ENCODE data around the gene DCK. TPM values are rescaled to one million over a fixed set of nuclear protein-coding genes. Genes with fewer than 3 reads are reported as not detected.

Gene DCK
- total RNA-seq, 2 donors from 2014 or later = 4.6 to 7.3 TPM

DNA sequence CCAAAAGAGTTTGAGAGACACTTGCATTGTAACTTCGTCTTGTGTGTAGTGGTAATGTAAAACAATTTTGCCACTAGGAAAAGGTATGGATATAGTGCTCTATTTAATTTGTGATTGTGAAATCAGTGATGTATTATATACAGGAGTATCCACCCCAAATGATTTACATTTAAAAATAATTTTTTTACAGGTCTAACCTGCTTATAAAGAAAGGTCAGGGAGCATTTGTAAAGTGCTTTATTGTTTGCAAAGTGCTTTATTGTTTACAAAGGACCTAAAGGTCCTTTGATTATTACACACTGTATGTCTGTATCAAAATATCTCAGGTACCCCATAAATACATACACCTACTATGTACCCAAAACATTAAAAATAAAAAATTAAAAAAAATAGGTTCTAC is 70.3 kb downstream of the DCK start:
- Histone ChIP-seq H3K4me3 (no peak overlapping the region), H3K9me3 (no peaks in the 10 kb centered on the region), H3K4me1 (peaks cover 30% of the 10 kb centered on the region), H3K27me3 (no peaks in the 10 kb centered on the region), H3K27ac (no peak overlapping the region), H3K36me3 (replicated peaks in 1 of 2; ENCODE audit: insufficient read depth in 1 of 2, low read depth in 2 of 2) (no peaks in the 10 kb centered on the region)
- intact Hi-C loops (cut with DNase I) = no loop called here
- DNase-seq = no peak
- ATAC-seq = no peak
- no peak for TF ChIP-seq POLR2A (IDR thresholded peaks at IDR 0.05)
- TF ChIP-seq, protein P1, sequence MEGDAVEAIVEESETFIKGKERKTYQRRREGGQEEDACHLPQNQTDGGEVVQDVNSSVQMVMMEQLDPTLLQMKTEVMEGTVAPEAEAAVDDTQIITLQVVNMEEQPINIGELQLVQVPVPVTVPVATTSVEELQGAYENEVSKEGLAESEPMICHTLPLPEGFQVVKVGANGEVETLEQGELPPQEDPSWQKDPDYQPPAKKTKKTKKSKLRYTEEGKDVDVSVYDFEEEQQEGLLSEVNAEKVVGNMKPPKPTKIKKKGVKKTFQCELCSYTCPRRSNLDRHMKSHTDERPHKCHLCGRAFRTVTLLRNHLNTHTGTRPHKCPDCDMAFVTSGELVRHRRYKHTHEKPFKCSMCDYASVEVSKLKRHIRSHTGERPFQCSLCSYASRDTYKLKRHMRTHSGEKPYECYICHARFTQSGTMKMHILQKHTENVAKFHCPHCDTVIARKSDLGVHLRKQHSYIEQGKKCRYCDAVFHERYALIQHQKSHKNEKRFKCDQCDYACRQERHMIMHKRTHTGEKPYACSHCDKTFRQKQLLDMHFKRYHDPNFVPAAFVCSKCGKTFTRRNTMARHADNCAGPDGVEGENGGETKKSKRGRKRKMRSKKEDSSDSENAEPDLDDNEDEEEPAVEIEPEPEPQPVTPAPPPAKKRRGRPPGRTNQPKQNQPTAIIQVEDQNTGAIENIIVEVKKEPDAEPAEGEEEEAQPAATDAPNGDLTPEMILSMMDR (IDR thresholded peaks at IDR 0.05) = no peak
- WGBS, 2 donors = 88 to 95% methylated on average over 1 of the region's 1 CpG

DNA sequence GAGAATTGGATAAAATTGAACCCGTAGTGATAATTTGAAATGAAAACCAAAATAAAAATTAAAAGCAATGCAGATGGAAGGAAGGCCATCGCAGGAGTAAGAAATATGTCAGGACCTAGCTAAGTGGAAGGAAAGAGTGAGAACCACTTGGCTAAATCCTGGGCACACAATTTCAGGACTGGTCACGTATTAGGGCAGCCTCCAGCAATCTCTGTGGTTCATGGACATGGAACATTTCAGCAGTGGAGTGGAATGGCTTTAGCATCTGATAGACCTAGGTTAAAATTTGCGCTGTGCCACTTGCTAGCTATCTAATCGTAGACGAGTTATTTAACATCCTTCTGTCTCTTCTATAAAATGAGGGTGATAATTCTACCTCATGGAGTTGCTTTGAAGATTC is 71.1 kb downstream of the DCK start:
- no peaks in the 10 kb centered on the region for H3K27me3 ChIP-seq
- no peaks in the 10 kb centered on the region for H3K9me3 ChIP-seq
- no peak for ATAC-seq
- peaks cover 30% of the 10 kb centered on the region for H3K4me1 ChIP-seq
- DNase-seq = no peak
- H3K36me3 ChIP-seq (replicated peaks in 1 of 2; ENCODE audit: insufficient read depth in 1 of 2, low read depth in 2 of 2) = no peaks in the 10 kb centered on the region
- WGBS, 2 donors = 97 to 98% methylated on average over 6 of the region's 6 CpGs
- no peak overlapping the region for H3K4me3 ChIP-seq
- H3K27ac ChIP-seq = no peak overlapping the region
- intact Hi-C loops (cut with DNase I) = no loop called here
- TF ChIP-seq, protein P1 (IDR thresholded peaks at IDR 0.05) = no peak
- no peak for TF ChIP-seq POLR2A (IDR thresholded peaks at IDR 0.05)

DNA sequence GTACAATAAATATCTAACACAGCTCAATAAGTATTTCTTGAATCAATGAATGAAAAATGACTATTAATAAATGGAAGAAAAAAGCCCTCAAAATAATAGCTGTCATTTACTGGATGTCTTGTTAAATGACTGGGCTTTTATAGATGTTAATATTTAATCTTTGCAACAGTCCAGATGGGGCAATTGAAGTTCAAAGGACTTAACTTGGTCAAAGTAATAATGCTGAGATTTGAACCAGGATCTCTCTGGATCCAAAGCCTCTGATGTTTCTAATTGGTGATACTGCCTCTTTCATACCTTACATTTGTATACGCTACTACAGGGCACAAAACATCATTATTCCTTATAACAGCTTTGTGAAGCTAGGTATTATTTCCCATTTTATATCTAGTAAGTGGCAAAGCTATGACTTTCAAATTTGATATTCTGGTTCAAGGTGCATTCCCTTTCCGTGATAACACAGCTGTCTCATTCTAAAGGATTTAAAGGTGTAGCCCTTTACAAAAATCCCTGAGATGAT is 72.6 kb downstream of the DCK start:
- ATAC-seq (no peak), DNase-seq (no peak)
- no peaks in the 10 kb centered on the region for H3K36me3 ChIP-seq (replicated peaks in 1 of 2; ENCODE audit: insufficient read depth in 1 of 2, low read depth in 2 of 2)
- intact Hi-C loops (cut with DNase I) = no loop called here
- no peak overlapping the region for H3K4me3 ChIP-seq
- H3K27me3 ChIP-seq = no peaks in the 10 kb centered on the region
- TF ChIP-seq, protein P1 (IDR thresholded peaks at IDR 0.05) = no peak
- TF ChIP-seq POLR2A (IDR thresholded peaks at IDR 0.05) = no peak
- H3K27ac ChIP-seq = no peak overlapping the region
- WGBS, 2 donors = 62 to 72% methylated on average over 2 of the region's 2 CpGs
- peaks cover 30% of the 10 kb centered on the region for H3K4me1 ChIP-seq
- H3K9me3 ChIP-seq = no peaks in the 10 kb centered on the region

DNA sequence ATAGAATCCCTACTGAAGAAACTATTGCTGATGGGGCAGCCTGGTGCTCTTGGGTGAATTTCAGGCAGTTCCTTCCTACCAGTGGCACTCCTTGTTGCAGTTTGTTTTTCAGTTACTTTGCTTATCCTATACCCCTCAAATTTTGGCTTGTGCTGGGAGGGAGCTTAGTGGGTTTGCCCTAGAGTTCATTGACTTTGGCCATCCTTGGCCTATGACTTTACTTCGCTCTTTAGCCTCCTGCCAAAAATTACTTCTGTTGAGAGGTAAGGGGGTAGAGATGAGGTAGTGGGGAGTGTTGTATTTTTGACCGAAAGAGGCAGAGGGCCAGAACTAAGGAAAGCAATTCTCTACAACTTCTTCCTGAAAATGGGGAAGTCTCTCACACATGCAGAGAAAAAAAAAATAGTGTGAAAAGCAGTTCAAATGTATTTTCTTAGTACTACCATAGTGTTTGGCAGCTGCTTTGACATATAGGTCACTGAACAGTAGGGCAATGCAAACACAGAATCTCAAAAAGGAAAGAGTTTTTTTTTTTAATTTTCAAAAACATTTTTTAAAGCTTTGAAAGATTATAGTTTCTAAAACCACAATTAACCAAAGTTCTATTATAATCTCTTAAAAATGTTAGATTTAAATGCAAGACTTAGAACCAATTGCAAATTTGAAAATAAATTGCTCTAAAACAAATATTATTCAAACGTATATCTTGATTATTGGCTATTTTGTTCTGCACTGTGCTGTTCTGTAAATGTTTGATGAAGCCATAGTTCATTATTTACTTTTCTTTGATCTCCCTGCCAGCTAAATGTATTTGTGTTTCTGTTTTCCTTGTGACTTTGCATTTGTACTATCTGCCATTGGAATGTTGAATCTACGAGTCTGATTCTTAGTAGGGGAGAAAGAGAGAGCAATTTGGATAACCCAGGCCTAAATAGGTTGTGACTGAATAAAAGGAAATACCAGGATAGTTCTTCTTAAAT is 73.6 kb downstream of the DCK start:
- no peak for TF ChIP-seq POLR2A (IDR thresholded peaks at IDR 0.05)
- TF ChIP-seq, protein P1 (IDR thresholded peaks at IDR 0.05) = no peak
- DNase-seq = no peak
- WGBS, 2 donors = 40 to 46% methylated on average over 4 of the region's 4 CpGs
- Histone ChIP-seq H3K9me3 (no peaks in the 10 kb centered on the region), H3K4me3 (no peak overlapping the region), H3K27me3 (no peaks in the 10 kb centered on the region), H3K36me3 (replicated peaks in 1 of 2; ENCODE audit: insufficient read depth in 1 of 2, low read depth in 2 of 2) (no peaks in the 10 kb centered on the region), H3K4me1 (peaks cover 30% of the 10 kb centered on the region), H3K27ac (peak overlapping the region in 2 of 4 donors; percentile 7 to 44)
- intact Hi-C loops (cut with DNase I) = no loop called here
- ATAC-seq = peak; percentile 78

Measured in body of pancreas (tissue), 4 donors.